Suprapubic skin (tissue), 4 donors: ENCODE data around the gene RPL37A. TPM values are rescaled to one million over a fixed set of nuclear protein-coding genes. Genes with fewer than 3 reads are reported as not detected.

Experiments
- DNase-seq, 2 donors: peaks; one replicate each; pipeline ENCODE4 v3.0.0-alpha.2; 2019; ENCODE audit warnings: low spot score in 2 of 2
- H3K27ac ChIP-seq: fragments of 200-600 bp; sonication (generic); one replicate; pipeline ENCODE4 v1.5.1; 2019
- H3K27me3 ChIP-seq: fragments of 200-600 bp; sonication (generic); one replicate; pipeline ENCODE4 v1.5.1; 2019
- H3K36me3 ChIP-seq: fragments of 200-600 bp; sonication (generic); one replicate; pipeline ENCODE4 v1.5.1; 2019
- H3K4me1 ChIP-seq: fragments of 200-600 bp; sonication (generic); one replicate; pipeline ENCODE4 v1.5.1; 2019
- H3K4me3 ChIP-seq: fragments of 200-600 bp; sonication (generic); one replicate; pipeline ENCODE4 v1.5.1; 2019; ENCODE audit warnings: mild to moderate bottlenecking
- H3K9me3 ChIP-seq: fragments of 200-600 bp; sonication (generic); one replicate; pipeline ENCODE4 v1.5.1; 2019
- CTCF ChIP-seq, 2 donors: fragments of 200-600 bp in 1 of 2; fragments of 450-650 bp in 1 of 2; sonication (generic) in 1 of 2; IDR thresholded peaks; one replicate each; pipeline ENCODE4 v1.5.1; 2016 to 2019; ENCODE audit warnings: antibody characterized with exemption in 2 of 2, mild to moderate bottlenecking in 1 of 2, moderate library complexity in 1 of 2
- EP300 ChIP-seq: sonication (generic); formaldehyde crosslinking; IDR thresholded peaks from one replicate; pipeline ENCODE4 v1.6.1; 2017; ENCODE audit warnings: antibody characterized with exemption
- POLR2A ChIP-seq, 2 donors: fragments of 450-650 bp; IDR thresholded peaks; one replicate each; pipeline ENCODE4 v1.6.1; 2017; ENCODE audit warnings: antibody characterized with exemption in 2 of 2, mild to moderate bottlenecking in 2 of 2, moderate library complexity in 2 of 2
- POLR2AphosphoS5 ChIP-seq, 3 donors: sonication (generic); formaldehyde crosslinking; IDR thresholded peaks; one replicate each; pipeline ENCODE4 v1.6.1; 2017; ENCODE audit warnings: antibody characterized with exemption in 3 of 3
- WGBS: methylation state at CpG from one replicate; pipeline ENCODE4 v1.1.5; 2018; 5-methylcytosine and 5-hydroxymethylcytosine counted together
- total RNA-seq, 4 donors: library from RNA; depleted of rRNA; stranded (reverse); fragments of >200 nt; gene quantifications; one replicate each; pipeline ENCODE4 v1.1.0, GENCODE V29; 2016

The RPL37A gene
- total RNA-seq, 4 donors from 2014 or later, result 892 to 2,420 (median 2,172) TPM

GRCh38 chr2:216539120-216539519 lies 40.5 kb downstream of the RPL37A start:
- Histone ChIP-seq H3K4me1 (peaks cover 56% of the 10 kb centered on the region), H3K27me3 (no peaks in the 10 kb centered on the region), H3K4me3 (no peak overlapping the region), H3K36me3 (no peaks in the 10 kb centered on the region), H3K9me3 (no peaks in the 10 kb centered on the region), H3K27ac (no peak overlapping the region)
- no peak for DNase-seq
- TF ChIP-seq CTCF (IDR thresholded peaks at IDR 0.05), result no peak
- no peak for TF ChIP-seq POLR2A (IDR thresholded peaks at IDR 0.05)
- no peak for TF ChIP-seq EP300
- TF ChIP-seq POLR2AphosphoS5 (IDR thresholded peaks at IDR 0.05), result no peak
- 97% methylated on average over 4 of the region's 4 CpGs for WGBS

- DNase-seq, result peak in 1 of 2 donors; percentile 77
- Histone ChIP-seq H3K27me3 (no peaks in the 10 kb centered on the region), H3K4me1 (peaks cover 49% of the 10 kb centered on the region), H3K27ac (no peak overlapping the region), H3K36me3 (no peaks in the 10 kb centered on the region), H3K4me3 (no peak overlapping the region), H3K9me3 (no peaks in the 10 kb centered on the region)
- TF ChIP-seq CTCF (IDR thresholded peaks at IDR 0.05), result no peak
- TF ChIP-seq EP300, result no peak
- no peak for TF ChIP-seq POLR2A (IDR thresholded peaks at IDR 0.05)
- no peak for TF ChIP-seq POLR2AphosphoS5 (IDR thresholded peaks at IDR 0.05)
- 32% methylated on average over 4 of the region's 4 CpGs for WGBS
These were observed 41.2 kb downstream of the RPL37A start for GRCh38 chr2:216539791-216540241.

GRCh38 chr2:216540920-216541319 lies 42.3 kb downstream of the RPL37A start:
- DNase-seq, result no peak
- WGBS, result 61% methylated on average over 6 of the region's 6 CpGs

GRCh38 chr2:216541505-216541904 lies 42.9 kb downstream of the RPL37A start:
- no peak for DNase-seq
- 79% methylated on average over 3 of the region's 3 CpGs for WGBS
- no peaks in the 10 kb centered on the region for H3K36me3 ChIP-seq
- no peak overlapping the region for H3K27ac ChIP-seq
- H3K9me3 ChIP-seq, result no peaks in the 10 kb centered on the region
- no peak overlapping the region for H3K4me3 ChIP-seq
- no peaks in the 10 kb centered on the region for H3K27me3 ChIP-seq
- TF ChIP-seq POLR2A (IDR thresholded peaks at IDR 0.05) (no peak), CTCF (IDR thresholded peaks at IDR 0.05) (no peak), EP300 (no peak), POLR2AphosphoS5 (IDR thresholded peaks at IDR 0.05) (no peak)
- H3K4me1 ChIP-seq, result peaks cover 48% of the 10 kb centered on the region

More at GRCh38 chr2:216540920-216541319, 42.3 kb downstream of the RPL37A start:
- TF ChIP-seq POLR2A (IDR thresholded peaks at IDR 0.05) (no peak), POLR2AphosphoS5 (IDR thresholded peaks at IDR 0.05) (no peak), CTCF (IDR thresholded peaks at IDR 0.05) (no peak), EP300 (no peak)
- Histone ChIP-seq H3K27me3 (no peaks in the 10 kb centered on the region), H3K9me3 (no peaks in the 10 kb centered on the region), H3K4me1 (peaks cover 48% of the 10 kb centered on the region), H3K4me3 (no peak overlapping the region), H3K36me3 (no peaks in the 10 kb centered on the region), H3K27ac (no peak overlapping the region)

GRCh38 chr2:216545359-216545758 lies 46.7 kb downstream of the RPL37A start:
- no peak overlapping the region for H3K4me3 ChIP-seq
- no peaks in the 10 kb centered on the region for H3K9me3 ChIP-seq
- no peak overlapping the region for H3K27ac ChIP-seq
- TF ChIP-seq POLR2A (IDR thresholded peaks at IDR 0.05) (no peak), EP300 (no peak), CTCF (IDR thresholded peaks at IDR 0.05) (no peak), POLR2AphosphoS5 (IDR thresholded peaks at IDR 0.05) (no peak)
- no peak for DNase-seq
- H3K36me3 ChIP-seq, result no peaks in the 10 kb centered on the region
- H3K4me1 ChIP-seq, result peaks cover 42% of the 10 kb centered on the region
- H3K27me3 ChIP-seq, result no peaks in the 10 kb centered on the region
- WGBS, result 75% methylated on average over 4 of the region's 4 CpGs
